Measurements from ENCODE around the gene MYO5A. TPM values are rescaled to one million over a fixed set of nuclear protein-coding genes. Genes with fewer than 3 reads are reported as not detected.

MYO5A gene
- total RNA-seq, 1 donor from 2014 or later: 6.5 TPM

GRCh38 chr15:52277575-52277974, 251.1 kb downstream of the MYO5A start:
- Histone ChIP-seq H3K9me3 (replicated peaks) (no peaks in the 10 kb centered on the region), H3K36me3 (peaks cover 12% of the 10 kb centered on the region), H3K27me3 (ENCODE audit: low read depth) (no peaks in the 10 kb centered on the region), H3K4me3 (no peak overlapping the region), H3K27ac (replicated peaks) (no peak overlapping the region), H3K4me1 (peaks cover 13% of the 10 kb centered on the region)
- TF ChIP-seq, protein P1, sequence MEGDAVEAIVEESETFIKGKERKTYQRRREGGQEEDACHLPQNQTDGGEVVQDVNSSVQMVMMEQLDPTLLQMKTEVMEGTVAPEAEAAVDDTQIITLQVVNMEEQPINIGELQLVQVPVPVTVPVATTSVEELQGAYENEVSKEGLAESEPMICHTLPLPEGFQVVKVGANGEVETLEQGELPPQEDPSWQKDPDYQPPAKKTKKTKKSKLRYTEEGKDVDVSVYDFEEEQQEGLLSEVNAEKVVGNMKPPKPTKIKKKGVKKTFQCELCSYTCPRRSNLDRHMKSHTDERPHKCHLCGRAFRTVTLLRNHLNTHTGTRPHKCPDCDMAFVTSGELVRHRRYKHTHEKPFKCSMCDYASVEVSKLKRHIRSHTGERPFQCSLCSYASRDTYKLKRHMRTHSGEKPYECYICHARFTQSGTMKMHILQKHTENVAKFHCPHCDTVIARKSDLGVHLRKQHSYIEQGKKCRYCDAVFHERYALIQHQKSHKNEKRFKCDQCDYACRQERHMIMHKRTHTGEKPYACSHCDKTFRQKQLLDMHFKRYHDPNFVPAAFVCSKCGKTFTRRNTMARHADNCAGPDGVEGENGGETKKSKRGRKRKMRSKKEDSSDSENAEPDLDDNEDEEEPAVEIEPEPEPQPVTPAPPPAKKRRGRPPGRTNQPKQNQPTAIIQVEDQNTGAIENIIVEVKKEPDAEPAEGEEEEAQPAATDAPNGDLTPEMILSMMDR (IDR thresholded peaks at IDR 0.05; ENCODE audit: borderline replicate concordance): no peak
- DNase-seq: no peak
- intact Hi-C loops (cut with micrococcal nuclease): no loop called here

DNA sequence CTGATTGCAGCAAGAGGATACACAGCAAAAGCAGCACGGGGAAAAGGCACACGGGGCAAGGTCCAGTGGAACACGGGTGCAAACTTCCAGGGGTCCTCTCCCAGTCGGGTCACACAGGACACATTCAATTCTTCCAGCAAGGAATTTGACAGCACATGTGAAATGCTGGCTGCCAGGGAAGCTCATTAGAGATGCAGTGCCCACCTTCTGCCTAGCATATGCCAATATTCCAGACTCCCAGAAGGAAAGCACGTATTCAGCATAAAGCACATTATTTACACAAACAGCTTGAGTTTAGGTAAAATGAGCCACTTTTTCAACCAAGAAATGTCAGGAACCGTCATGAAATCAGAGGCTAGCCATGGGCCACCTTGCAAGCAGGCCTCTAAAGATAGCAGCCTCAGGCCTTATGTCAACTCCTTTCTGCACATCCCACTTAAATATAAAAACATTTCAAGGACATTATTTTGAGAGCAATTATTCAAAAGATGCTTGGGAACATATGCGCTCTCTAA, 252.4 kb downstream of the MYO5A start:
- Histone ChIP-seq H3K9me3 (replicated peaks) (no peaks in the 10 kb centered on the region), H3K27me3 (ENCODE audit: low read depth) (no peaks in the 10 kb centered on the region), H3K4me3 (no peak overlapping the region), H3K36me3 (peaks cover 14% of the 10 kb centered on the region), H3K27ac (replicated peaks) (no peak overlapping the region), H3K4me1 (peaks cover 10% of the 10 kb centered on the region)
- no peak for DNase-seq
- TF ChIP-seq, protein P1 (IDR thresholded peaks at IDR 0.05; ENCODE audit: borderline replicate concordance): no peak
- intact Hi-C loops (cut with micrococcal nuclease): no loop called here

DNA sequence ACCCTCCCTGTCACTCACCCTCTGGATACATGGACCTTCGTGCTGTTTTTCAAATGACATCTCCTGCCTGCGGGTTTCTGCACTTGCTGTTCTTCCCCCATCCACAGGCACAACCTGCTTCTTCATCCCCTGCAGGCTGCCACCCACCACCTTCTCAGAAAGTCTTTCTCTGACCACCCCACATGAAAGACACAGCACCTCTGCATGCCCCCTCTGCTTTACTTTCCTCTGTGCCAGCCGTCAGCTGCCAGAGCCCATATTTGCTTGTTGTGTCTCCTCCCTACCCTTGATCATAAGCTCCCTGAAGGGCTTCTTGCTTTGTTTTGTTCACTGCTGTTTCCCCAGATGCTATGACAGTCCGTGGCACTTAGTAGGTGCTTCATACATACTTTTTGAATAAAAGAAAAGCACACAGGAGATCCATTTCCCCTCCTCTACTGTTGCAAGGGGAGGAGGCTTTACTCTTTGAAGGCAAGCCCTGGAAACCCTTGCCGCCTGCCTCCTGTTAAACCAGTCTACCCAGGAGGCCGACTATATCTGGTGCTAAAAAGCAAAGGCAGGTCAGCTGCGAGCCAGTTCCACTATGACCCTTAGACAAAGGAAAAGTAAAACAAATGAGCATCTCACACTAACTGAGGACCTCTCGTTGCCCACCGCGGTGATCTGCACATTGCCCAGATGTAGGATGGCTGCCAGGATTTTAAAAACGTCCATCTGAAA, 265.0 kb downstream of the MYO5A start:
- H3K9me3 ChIP-seq (replicated peaks): no peaks in the 10 kb centered on the region
- DNase-seq: no peak
- H3K4me3 ChIP-seq: no peak overlapping the region
- TF ChIP-seq, protein P1 (IDR thresholded peaks at IDR 0.05; ENCODE audit: borderline replicate concordance): no peak
- no peaks in the 10 kb centered on the region for H3K36me3 ChIP-seq
- peaks cover 17% of the 10 kb centered on the region for H3K4me1 ChIP-seq
- H3K27me3 ChIP-seq (ENCODE audit: low read depth): no peaks in the 10 kb centered on the region
- no peak overlapping the region for H3K27ac ChIP-seq (replicated peaks)
- intact Hi-C loops (cut with micrococcal nuclease): loop anchor here (10.0 kb wide), 1 partner anchor 61 kb away; no protein-coding TSS in a partner anchor

GRCh38 chr15:52262364-52262763, 266.3 kb downstream of the MYO5A start:
- no peak for DNase-seq
- Histone ChIP-seq H3K27ac (replicated peaks) (peak overlapping the region; percentile 66), H3K36me3 (no peaks in the 10 kb centered on the region), H3K4me3 (no peak overlapping the region), H3K27me3 (ENCODE audit: low read depth) (no peaks in the 10 kb centered on the region), H3K9me3 (replicated peaks) (no peaks in the 10 kb centered on the region), H3K4me1 (peaks cover 25% of the 10 kb centered on the region)
- TF ChIP-seq, protein P1 (IDR thresholded peaks at IDR 0.05; ENCODE audit: borderline replicate concordance): no peak
- intact Hi-C loops (cut with micrococcal nuclease): loop anchor here (10.0 kb wide), 1 partner anchor 62 kb away; no protein-coding TSS in a partner anchor

- Histone ChIP-seq H3K4me1 (peaks cover 32% of the 10 kb centered on the region), H3K27me3 (ENCODE audit: low read depth) (no peaks in the 10 kb centered on the region), H3K27ac (replicated peaks) (peak overlapping the region; percentile 66), H3K9me3 (replicated peaks) (no peaks in the 10 kb centered on the region), H3K4me3 (no peak overlapping the region), H3K36me3 (no peaks in the 10 kb centered on the region)
- intact Hi-C loops (cut with micrococcal nuclease): loop anchor here (10.0 kb wide), 1 partner anchor 63 kb away; no protein-coding TSS in a partner anchor
- DNase-seq: peak; percentile 50
- TF ChIP-seq, protein P1 (IDR thresholded peaks at IDR 0.05; ENCODE audit: borderline replicate concordance): peak; percentile 37
Measured at GRCh38 chr15:52261498-52262242, 267.0 kb downstream of the MYO5A start.
